ENCODE measurements around the gene PCDH8. TPM values are rescaled to one million over a fixed set of nuclear protein-coding genes. Genes with fewer than 3 reads are reported as not detected.

Gene PCDH8
- total and polyA plus RNA-seq, 2 of the 13 experiments (the other 11 are each of a cell fraction or from before 2014, with no cell fraction given) = not detected

GRCh38 chr13:52868190-52868589 lies 19.8 kb upstream of the PCDH8 start:
- no peak for FAIRE-seq
- Histone ChIP-seq H3K27me3 (ENCODE audit: control insufficient read depth in 1 of 2, insufficient read depth in 2 of 2, low read length in 2 of 2) (no peaks in the 10 kb centered on the region; a peak in 2 of 5 replicates), H3K79me2 (ENCODE audit: insufficient read depth, low read length) (no peaks in the 10 kb centered on the region), H3K4me3 (replicated peaks in 1 of 3; ENCODE audit: insufficient read depth in 1 of 3, low read depth in 2 of 3, low read length in 3 of 3) (no peak overlapping the region), H2AFZ (ENCODE audit: low read length) (no peak overlapping the region), H3K27ac (ENCODE audit: extremely low read length, insufficient read depth, low read length) (no peak overlapping the region), H3K4me2 (ENCODE audit: low read depth, low read length) (no peak overlapping the region), H3K4me1 (ENCODE audit: insufficient read depth, low read length) (no peaks in the 10 kb centered on the region), H3K9me3 (ENCODE audit: low read length) (no peaks in the 10 kb centered on the region), H3K36me3 (replicated peaks in 1 of 2; ENCODE audit: control insufficient read depth in 1 of 2, insufficient read depth in 2 of 2, low read length in 2 of 2) (no peaks in the 10 kb centered on the region), H3K9ac (ENCODE audit: insufficient read depth, low read depth, low read length) (no peak overlapping the region), H4K20me1 (ENCODE audit: insufficient read depth, low read length) (no peaks in the 10 kb centered on the region)
- no peak for DNase-seq (ENCODE audit: low spot score)
- ChIA-PET CTCF (ENCODE audit: low intra/inter-chr PET ratio, low total read pairs) (no interaction called here), POLR2A (no interaction called here)
- in situ Hi-C loops (cut with HindIII; ENCODE audit: extremely low pct_ligation_motif_present, low pct_unique_long_range_greater_than_20kb) = no loop called here
- intact Hi-C loops (cut with micrococcal nuclease; ENCODE audit: unreplicated experiment) = no loop called here
- TF ChIP-seq RARG (CRISPR knock-in tag; IDR thresholded peaks at IDR 0.05; ENCODE audit: low read depth) (no peak), ZNF777 (CRISPR knock-in tag; IDR thresholded peaks at IDR 0.05) (no peak), RAD21 (CRISPR knock-in tag; IDR thresholded peaks at IDR 0.05) (no peak), ZBTB10 (CRISPR knock-in tag; IDR thresholded peaks at IDR 0.05; ENCODE audit: borderline replicate concordance) (no peak), ZNF546 (CRISPR knock-in tag; conservative IDR thresholded peaks at IDR 0.05) (no peak), NFATC3 (CRISPR knock-in tag; IDR thresholded peaks at IDR 0.05) (no peak), CEBPG (CRISPR knock-in tag; IDR thresholded peaks at IDR 0.05) (no peak), ZFP41 (CRISPR knock-in tag; IDR thresholded peaks at IDR 0.05; ENCODE audit: borderline replicate concordance) (no peak), ZNF724P (CRISPR knock-in tag; IDR thresholded peaks at IDR 0.05; ENCODE audit: borderline replicate concordance) (no peak), TGIF2 (CRISPR knock-in tag; IDR thresholded peaks at IDR 0.05) (no peak), HDAC2 (CRISPR knock-in tag; IDR thresholded peaks at IDR 0.05) (no peak), TAF1 (CRISPR knock-in tag; IDR thresholded peaks at IDR 0.05) (no peak), ISX (CRISPR knock-in tag; conservative IDR thresholded peaks at IDR 0.05) (no peak), CBX5 (CRISPR knock-in tag; IDR thresholded peaks at IDR 0.05; ENCODE audit: borderline replicate concordance) (no peak), NPAS2 (CRISPR knock-in tag; IDR thresholded peaks at IDR 0.05; ENCODE audit: borderline replicate concordance) (no peak), ZKSCAN1 (IDR thresholded peaks at IDR 0.05; ENCODE audit: low read length) (no peak), NFE2L2 (IDR thresholded peaks at IDR 0.05; ENCODE audit: low read length) (no peak), DRAP1 (CRISPR knock-in tag; IDR thresholded peaks at IDR 0.05) (no peak)
- TF ChIP-seq, protein P1, sequence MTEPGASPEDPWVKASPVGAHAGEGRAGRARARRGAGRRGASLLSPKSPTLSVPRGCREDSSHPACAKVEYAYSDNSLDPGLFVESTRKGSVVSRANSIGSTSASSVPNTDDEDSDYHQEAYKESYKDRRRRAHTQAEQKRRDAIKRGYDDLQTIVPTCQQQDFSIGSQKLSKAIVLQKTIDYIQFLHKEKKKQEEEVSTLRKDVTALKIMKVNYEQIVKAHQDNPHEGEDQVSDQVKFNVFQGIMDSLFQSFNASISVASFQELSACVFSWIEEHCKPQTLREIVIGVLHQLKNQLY (CRISPR knock-in tag; IDR thresholded peaks at IDR 0.05) = no peak
- 33% methylated on average over 4 of the region's 4 CpGs for WGBS (ENCODE audit: low lambda C conversion rate)
- BruUV-seq (replicated peaks) = no TSS peak
- ATAC-seq = no peak
